Measurements from ENCODE around the gene UFM1.
"Not testable (repeated sequence)": the region's sequence is repeated elsewhere in the genome, so short reads cannot be mapped to it uniquely, and the experiment has no call there.

Gene UFM1

DNA sequence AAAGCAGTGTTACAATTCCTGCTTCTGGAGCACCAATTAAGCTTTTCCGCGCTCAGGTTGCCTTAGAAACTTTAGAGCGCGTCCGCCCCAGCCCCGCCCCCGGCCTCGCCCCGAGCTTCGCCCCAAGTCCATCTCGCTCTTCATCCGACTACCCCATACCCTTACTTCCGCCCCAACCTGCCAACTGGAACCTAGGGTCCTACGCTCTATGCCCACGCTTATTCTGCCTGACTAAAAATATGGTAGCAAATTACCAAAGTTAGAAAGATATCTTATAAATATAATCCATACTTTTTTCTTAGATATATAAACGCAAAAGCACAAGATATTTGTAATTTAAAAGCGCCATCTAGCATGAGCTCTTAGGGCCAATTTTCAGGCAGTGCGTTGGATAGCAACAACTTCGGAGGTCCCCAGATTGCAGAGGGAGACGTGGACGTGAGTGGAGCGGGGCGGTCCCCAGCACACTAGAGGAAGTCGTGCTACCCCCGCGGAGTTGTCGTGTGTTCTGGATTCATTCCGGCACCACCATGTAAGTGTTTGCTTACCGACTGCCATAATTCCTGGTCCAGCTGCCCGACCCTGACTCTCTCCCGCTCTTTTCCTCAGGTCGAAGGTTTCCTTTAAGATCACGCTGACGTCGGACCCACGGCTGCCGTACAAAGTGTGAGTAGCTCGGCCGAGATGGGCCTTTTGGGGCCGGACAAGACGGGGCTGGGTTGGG, at the start of gene UFM1:
Gene UFM1 (plus strand): TSS at position 462 of the 724 bp plus-strand sequence. CDS start 69 bp downstream, at position 531.
- DNase-seq, result peak; percentile 83

DNA sequence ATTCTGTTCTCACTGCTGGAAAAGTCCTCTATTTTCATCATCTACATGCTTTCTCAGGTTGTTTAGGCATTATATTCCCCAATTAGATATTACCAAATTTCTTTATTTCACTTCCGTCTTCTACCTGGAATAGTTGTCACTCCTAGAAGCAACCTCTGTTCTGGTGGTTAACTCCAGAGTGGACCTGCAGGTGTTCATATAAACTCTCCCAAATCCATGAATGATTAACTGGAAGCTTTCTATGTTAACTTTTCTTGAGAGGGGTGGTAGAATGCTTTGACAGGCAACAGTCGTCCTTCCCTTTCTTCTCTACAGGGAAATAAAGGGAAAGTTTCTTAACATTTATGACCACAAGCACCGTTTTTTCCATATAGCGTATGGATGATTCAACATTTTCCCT, 48.4 kb upstream of the UFM1 start:
- no peak for DNase-seq

DNA sequence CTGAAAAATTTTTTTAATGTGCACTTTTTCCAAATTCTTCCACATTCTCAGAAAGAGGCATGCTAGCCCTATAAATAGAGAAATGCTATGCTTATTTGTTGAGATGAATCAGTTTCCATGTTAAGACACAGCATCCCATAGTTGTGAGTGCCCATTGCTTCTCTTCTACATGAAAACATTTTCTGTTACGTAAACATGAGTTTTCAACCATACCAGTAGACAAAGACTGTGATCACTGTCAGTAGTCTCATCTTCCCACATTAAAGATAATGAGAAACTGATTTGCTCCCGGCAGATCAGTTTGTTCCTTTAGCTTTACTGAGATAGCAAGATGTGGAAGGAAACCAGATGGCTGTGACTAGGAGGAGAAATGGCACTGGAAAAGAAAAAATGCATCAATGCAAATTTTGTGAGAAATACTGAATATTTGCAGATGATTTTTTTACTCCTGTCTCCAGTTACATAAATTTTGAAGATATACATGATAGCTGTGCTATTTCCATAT, 45.8 kb upstream of the UFM1 start:
- no peak for DNase-seq

DNA sequence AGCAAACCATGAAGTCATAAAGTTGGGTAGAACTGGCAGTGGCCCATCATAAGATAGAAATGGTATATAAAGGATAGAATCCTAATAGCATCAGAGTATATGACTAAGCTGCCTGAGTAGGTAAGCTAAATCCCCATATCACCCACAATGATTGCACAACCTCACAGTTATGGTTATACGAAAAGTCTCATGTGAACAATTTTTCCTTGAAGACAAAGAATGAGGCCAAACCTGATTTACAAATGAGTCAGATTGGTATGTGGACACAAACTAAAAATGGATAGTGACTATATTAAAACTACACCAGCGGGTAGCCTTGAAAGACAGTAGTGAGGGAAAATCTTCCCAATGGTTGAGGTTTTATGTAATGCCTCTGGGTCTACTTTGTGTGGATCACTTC, 40.9 kb upstream of the UFM1 start:
- DNase-seq, result no peak

DNA sequence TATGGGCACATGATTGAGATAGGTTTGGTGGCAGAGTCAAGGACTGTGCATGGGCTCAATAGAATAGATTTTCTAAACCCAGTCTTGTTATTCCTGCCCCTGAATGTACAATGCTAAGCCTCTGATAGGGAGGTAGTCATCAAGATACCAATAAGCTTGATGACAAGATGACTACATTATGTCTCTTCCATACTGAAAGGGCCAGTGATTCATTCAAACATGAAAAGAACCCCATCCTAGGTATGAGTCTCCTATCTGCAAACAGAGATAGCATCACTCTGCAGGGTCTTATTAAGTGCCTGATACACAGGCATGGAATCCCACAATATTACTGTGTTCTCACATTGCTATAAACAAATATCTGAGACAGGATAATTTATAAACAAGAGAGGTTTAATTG, 40.3 kb upstream of the UFM1 start:
- no peak for DNase-seq

DNA sequence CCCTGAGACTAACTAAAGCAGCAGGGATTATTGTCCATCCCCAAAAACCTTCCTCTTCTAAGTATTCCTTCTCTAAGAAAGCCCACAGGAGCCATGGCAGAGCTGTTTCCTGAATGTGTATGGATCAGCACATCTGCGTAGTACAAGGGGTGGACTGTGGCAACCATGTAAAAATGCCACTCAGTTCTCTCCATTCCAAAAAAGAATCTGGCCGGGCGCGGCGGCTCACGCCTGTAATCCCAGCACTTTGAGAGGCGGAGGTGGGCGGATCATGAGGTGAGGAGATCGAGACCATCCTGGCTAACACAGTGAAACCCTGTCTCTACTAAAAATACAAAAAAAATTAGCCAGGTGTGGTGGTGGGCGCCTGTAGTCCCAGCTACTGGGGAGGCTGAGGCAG, 38.5 kb upstream of the UFM1 start:
- DNase-seq, result not testable (repeated sequence)

DNA sequence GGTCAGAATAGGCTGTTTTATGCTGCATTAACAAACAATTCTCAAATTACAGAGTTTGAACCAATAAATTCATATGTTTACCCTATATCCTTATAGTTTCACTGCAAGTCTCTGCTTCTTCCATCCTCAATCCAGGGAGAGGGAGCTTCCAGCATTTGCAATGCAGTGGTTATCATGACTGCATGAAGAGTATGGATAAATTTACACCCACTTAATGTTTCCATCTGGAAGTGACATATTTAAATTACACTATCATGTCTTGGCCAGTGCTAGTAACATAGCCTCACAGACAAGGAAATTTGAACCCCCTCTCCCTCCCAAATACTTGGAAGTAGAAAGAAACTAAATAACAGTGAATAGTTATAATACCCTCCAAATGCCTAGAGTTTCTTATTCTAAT, 33.5 kb upstream of the UFM1 start:
- no peak for DNase-seq

DNA sequence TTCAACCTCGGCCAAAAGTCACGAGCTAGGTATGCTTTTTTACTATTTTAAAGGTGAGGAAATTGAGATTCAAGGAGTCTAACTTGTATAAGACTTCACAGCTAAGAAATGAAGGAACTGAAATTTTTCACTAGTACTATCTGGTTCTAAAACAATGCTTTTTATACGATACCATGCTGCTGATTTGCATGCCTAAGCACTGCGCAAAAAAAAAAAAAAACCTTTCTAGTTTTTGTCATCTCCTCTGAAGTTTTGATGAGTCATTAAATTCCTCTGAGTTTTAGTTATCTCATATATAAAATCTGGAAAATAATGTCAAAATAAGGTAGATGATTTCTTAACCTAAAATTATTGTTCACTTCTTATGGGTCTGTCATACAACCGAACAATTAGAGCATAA, 28.0 kb upstream of the UFM1 start:
- no peak for DNase-seq

DNA sequence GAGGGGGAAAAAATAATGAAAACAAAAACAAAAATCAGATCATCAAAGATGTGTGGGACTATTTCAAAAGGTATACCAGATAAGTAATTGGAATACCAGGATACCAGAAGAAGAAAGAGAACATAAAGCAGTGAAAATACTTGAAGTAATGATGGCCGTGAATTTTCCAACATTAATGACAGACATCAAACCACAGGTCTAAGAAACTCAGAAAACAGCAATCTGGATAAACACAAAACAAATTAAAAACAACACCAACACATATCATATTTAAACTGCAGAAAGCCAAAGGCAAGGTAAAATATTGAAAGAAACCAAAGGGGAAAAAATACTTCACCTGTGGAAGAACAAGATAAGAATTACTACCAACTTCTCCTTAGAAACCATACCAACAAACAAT, 24.2 kb upstream of the UFM1 start:
- DNase-seq, result no peak

DNA sequence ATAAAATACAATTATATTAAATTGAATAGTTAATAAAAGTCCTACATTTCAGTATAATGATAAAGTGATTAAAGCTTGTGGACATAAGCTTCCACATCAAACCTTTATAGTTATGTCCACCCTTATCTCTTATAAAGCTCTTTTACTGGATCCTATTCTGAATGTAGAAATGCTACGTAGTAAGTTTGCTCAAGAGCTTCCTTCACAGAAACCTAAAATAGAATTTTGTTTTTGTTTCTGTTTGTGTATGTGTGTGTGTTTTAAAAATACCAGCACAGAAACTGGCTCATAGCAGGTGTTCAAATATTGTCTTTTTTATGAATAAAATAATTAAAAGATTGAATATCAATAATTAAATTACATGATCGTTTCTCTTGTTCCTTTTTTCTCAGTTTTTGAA, 21.0 kb upstream of the UFM1 start:
- DNase-seq, result no peak

DNA sequence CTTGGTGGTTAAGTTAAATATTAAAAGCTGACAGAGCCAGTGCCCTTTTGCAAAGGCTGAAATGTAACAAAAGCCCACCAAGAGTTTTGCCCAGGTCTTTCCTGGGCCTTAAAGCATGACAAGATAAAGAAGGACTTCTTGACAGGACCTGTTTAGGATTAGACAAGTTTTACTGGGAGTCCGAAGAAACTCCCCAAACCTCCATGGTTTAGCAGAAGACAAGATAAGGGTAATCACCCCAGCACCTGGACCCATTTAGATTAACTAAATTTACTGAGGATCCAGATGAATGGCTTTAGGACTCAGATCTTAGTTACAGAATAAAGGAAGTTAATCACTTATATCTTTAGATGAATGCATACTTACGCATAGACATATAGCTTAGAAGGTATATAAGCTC, 14.8 kb upstream of the UFM1 start:
- no peak for DNase-seq

DNA sequence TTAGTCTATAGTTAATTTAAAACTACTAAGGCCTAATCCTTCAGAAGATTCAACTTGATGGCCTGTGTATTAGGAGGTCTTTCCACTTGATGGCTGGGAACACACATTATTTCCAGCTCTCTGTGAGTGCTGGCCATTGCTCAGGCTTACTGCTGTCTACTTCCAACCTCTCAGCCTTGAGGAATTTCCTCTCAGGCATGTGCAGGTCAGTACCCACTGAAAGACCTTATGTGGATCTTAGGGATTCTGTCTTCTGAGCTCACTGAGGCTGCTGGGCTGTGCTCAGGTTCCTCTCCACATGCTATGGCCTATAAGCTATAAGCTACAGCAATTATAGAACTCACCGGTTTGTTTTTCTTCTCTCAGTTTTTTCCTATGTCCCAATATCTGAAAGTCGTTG, 11.6 kb upstream of the UFM1 start:
- DNase-seq, result no peak

DNA sequence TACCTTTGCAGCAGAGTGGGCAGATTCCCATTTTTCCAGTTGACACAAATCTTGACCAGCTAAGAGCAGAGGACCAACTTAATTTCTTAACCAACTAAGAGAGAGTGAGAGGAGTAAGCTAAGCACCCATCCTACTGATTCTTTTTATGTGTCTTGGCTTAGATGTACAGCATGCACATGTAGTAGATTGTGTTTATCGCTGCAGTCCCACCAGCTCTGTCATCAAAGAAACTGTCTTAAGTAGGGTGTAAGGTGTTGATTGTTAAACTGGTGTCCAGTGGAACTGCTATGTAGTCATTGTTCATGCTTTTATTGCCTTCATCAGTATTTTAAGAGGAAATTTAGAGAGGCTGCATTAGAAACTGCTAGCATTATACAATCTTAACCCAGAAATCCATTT, 9.0 kb upstream of the UFM1 start:
- DNase-seq, result no peak

DNA sequence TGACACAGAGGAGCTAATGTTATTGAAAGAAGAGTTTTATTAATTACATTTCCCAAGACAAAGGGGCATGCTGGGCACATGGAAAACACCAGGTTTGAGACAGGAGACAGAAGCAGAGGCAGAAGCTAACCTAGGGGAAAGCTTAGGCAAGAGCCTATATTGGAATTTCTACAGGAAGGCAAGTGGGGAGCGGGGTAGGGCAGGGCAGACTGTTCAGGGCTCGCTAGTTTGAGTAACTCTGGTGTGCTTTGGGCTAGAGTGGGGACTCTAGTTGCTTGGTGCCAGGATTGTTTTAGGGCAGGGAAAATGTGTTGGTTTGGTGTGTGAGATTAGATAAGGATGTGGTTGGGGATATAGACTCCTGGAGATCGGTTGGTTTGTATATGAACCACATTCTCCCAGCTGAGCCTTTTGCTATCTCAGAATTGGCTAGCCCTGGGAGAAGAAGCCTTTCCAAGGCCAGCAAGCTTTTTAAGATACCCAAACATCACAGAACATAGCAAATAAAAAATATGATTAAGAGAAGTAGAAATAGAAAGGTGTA, 8.4 kb upstream of the UFM1 start:
- no peak for DNase-seq

DNA sequence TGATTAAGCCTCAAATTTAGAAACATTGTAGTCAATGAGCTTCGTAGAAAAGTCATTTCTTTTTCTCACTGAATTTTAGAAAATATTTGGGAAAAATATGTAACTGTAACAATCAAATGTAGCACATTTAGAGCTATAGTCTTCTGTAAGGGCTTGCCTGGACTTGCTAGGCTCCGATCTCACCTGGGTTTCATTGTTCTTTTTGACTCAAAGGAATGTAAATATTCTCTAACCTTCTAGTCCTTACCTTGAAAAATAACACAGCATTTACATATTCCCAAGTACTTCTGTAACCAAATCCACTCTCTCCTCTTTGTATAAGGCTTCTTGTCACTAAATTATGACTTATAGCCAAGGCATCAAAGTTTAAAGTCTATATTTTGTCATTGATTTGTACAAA, 2.9 kb upstream of the UFM1 start:
- DNase-seq, result no peak

DNA sequence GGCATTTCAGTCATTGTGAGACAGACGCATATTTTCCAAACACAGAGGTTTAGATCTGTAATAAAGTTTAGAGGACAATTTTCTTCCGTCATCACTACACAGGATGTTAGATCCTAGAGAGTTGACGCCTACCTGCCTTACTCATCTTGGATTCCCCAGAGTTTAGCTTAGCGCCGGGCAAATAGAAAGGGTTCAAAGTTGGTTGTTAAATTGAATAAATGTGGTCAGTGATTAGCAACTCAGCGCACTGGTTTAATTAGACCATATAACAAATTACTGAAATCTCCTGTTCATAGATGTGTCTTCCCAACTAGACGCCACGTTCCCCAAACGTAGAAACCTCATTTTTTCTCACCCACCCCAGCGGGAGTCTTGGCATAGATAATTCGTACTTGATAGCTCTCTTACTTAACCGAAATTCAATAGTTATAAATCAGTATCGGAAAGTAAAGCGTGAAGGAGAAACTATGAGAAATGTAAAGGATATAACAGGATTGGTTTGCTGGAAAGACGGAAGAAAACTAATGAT, 726 bp upstream of the UFM1 start:
- DNase-seq, result peak; percentile 4

DNA sequence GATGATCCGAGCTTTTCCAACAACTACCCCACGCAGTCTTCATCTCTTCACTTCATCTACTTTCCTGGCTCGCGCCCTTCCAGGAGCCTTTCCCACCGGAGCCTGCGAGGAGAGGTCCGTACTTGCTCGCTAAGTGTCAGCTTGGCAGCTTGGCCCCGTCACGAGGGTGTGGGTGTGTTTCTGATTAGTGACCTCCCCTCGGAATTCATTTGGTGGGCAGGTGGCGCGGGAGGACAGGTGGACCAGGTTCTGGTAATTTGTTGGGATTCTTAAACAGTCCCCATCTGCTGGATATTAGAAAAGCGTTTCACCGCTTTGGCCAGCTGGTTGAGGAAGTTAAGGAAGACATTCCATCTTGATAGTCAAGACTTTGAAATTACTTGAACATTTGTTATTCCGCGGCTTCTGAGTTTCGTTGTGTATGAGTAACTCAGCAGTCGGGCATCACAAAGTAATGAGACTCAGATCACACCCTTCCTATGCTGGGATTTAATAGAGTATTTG, 515 bp downstream of the UFM1 start:
- peak; percentile 53 for DNase-seq

DNA sequence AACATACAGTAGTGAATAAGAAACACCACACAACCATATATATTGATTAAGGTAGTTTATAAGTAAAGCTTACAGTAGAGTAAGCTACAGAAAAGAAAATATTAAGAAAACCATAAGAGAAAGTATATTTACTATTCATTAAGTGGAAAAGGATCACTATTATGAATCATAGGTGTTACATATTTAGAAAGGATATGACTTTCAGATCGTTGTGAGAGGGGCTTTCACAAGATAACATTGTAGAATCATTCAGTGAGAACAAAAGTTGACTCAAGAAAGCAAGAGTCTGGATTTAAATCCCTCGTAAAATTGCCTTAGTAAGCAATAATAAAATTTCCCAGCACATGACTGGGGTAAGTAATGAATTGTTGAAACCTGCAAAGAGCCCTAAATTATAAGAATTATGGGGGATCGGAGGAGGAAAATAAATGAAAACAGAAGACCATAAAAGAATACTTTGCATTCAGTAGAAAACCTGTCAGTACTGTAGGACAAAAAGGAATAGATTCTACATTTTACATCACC, 6.0 kb downstream of the UFM1 start:
- no peak for DNase-seq

DNA sequence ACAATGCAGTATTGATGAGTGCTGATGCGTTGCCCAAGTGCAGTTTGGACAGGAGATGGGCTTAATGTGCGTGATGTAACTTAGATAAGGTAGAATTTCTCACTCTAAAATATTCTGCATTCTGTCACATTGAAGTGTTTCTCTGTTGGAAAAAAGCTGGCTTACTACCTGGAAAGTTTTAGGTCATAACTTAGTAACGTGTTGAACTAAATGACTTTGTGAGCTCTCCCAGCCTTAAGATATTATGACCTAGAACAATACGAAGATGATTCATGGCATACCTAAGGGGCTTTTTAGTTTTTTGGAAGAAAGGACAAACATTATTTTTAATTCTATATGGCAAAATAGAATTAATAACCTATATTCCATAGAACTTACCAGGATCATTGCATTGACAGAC, 9.0 kb downstream of the UFM1 start:
- DNase-seq, result no peak

DNA sequence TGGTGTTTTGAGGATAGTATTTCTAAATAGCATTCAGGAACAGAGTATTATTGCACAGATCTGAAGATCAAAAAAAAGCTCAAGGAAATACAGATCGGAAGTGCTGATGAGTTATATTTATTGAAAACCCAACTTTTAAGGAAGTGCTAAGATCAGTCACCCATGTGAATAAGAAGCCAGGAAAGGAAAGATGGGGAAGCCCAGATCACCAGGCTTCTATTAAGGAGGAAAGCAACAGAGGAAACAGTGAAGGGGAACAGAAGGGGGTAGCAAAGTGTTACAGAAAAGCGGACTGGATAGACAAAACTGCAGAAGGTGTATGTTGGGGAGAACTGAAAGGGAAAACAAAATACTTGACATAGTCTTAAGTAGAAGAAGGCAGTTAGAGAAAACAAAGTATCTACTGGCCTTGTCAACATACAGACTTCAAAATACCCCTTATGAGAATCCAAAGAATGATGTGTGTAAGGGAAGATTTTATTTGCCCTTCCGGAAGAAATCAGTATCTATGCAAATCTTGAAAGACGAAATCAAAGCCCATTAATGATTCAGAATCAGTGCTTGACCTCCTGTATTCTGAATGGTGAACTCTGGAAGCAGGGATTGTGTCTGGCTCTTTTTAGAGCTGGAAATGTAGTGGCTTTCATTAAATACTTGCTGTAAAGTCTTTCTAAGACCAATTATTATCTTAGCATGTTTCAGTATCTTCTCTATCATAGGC, 12.1 kb downstream of the UFM1 start:
- DNase-seq, result no peak

DNA sequence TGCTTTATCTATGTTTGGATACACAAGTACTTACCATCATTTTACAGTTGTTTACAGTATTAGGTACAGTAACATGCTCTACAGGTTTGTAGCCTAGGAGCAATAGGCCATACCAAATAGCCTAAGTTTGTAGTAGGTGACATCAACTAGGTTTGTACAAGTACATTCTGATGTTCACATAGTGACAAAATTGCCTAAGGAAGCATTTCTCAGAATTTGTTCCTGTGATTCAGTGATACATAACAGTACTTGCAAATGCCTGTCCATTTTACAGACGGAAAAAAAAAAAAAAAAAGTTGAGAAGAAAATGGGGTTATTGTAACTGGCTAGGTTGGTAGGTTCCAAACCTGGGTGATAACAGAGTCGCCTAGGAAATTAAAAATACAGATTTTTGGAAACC, 13.6 kb downstream of the UFM1 start:
- DNase-seq, result no peak

DNA sequence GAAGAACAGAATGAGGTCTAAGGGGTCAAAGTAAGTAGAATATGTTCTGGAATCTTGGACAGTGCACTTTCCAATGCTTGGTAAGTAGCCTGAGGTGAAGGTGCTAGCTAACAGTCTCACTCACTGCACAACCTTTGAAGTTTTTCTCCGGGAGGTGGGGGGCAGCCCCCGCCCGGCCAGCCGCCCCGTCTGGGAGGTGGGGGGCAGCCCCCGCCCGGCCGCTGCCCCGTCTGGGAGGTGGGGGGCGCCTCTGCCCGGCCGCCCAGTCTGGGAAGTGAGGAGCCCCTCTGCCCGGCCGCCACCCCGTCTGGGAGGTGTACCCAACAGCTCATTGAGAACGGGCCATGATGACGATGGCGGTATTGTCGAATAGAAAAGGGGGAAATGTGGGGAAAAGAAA, 14.1 kb downstream of the UFM1 start:
- DNase-seq, result not testable (repeated sequence)

DNA sequence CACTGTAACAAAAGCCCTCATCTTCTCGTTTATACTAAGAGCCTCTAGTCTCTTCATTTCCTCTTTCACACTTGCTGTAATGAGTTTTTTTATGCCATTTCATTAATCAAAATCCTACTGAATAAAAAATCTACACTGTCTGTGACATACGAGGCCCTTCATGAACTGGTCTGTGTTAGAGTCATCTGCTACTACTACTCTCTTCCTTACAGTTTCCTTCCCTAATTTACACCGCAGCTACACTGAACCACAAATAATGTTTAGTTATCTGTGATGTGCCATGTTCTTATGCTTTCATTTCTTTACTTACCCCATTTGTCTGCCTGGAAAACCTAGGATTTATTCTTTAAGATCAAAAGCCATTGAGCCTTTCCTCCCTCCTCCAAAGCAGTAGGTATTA, 16.0 kb downstream of the UFM1 start:
- DNase-seq, result no peak

Measured in stimulated activated CD4-positive, alpha-beta T cell treated with anti-CD3 and anti-CD28 coated beads, Interleukin-4, amount 100 ng/mL, for 1 hour (primary cell).